Astrocyte of the spinal cord (primary cell): ENCODE measurements around the gene FBXW11.

Source experiments
- DNase-seq: peaks from one replicate; pipeline ENCODE4 v3.0.0; 2011; ENCODE audit warnings: low read depth, low spot score
- H3K4me3 ChIP-seq: 2 replicates; pipeline ENCODE4 v1.5.1; 2011; ENCODE audit warnings: low read depth, mild to moderate bottlenecking, low read length, moderate library complexity
- CTCF ChIP-seq: IDR thresholded peaks from 2 replicates; pipeline ENCODE4 v1.5.1; 2012; ENCODE audit warnings: low read depth, mild to moderate bottlenecking, low read length, inconsistent platforms
- in situ Hi-C: cut with HindIII; loops from 2 replicates; pipeline ENCODE4 v1.10.0; 2017; ENCODE audit warnings: low sequenced_read_pairs

Gene FBXW11

GRCh38 chr5:172002310-172002709 lies 4.1 kb downstream of the FBXW11 start:
- H3K4me3 ChIP-seq = no peak overlapping the region
- peak; percentile 58 for TF ChIP-seq CTCF
- in situ Hi-C loops = no loop called here
- peak; percentile 15 for DNase-seq

- H3K4me3 ChIP-seq = no peak overlapping the region
- no peak for DNase-seq
- TF ChIP-seq CTCF = no peak
- in situ Hi-C loops = no loop called here
These were observed 6.6 kb downstream of the FBXW11 start for GRCh38 chr5:171999877-172000276.

- in situ Hi-C loops = no loop called here
- DNase-seq = no peak
- TF ChIP-seq CTCF = no peak
- no peak overlapping the region for H3K4me3 ChIP-seq
These were observed 7.3 kb downstream of the FBXW11 start for GRCh38 chr5:171999100-171999499.

- no peak overlapping the region for H3K4me3 ChIP-seq
- TF ChIP-seq CTCF = no peak
- DNase-seq = no peak
- in situ Hi-C loops = no loop called here
These were observed 9.4 kb downstream of the FBXW11 start for GRCh38 chr5:171997011-171997410.

GRCh38 chr5:171992813-171993212 lies 13.6 kb downstream of the FBXW11 start:
- no peak for TF ChIP-seq CTCF

GRCh38 chr5:171992305-171992704 lies 14.1 kb downstream of the FBXW11 start:
- no peak for DNase-seq
- no peak for TF ChIP-seq CTCF
- in situ Hi-C loops = no loop called here
- H3K4me3 ChIP-seq = no peak overlapping the region

More at GRCh38 chr5:171992813-171993212, 13.6 kb downstream of the FBXW11 start:
- H3K4me3 ChIP-seq = no peak overlapping the region
- DNase-seq = no peak
- in situ Hi-C loops = no loop called here

- no peak for DNase-seq
- no peak for TF ChIP-seq CTCF
These were observed 15.8 kb downstream of the FBXW11 start for GRCh38 chr5:171990713-171991015.

More at GRCh38 chr5:171990713-171991015, 15.8 kb downstream of the FBXW11 start:
- in situ Hi-C loops = no loop called here
- H3K4me3 ChIP-seq = no peak overlapping the region
